SW480 (cell line): ENCODE measurements around the gene SIN3B.
"Not testable (repeated sequence)": the region's sequence is repeated elsewhere in the genome, so short reads cannot be mapped to it uniquely, and the experiment has no call there.

Experiments
- DNase-seq: peaks from one replicate; pipeline ENCODE4 v3.0.0-alpha.2; 2016; ENCODE audit warnings: low spot score

The SIN3B gene, protein sequence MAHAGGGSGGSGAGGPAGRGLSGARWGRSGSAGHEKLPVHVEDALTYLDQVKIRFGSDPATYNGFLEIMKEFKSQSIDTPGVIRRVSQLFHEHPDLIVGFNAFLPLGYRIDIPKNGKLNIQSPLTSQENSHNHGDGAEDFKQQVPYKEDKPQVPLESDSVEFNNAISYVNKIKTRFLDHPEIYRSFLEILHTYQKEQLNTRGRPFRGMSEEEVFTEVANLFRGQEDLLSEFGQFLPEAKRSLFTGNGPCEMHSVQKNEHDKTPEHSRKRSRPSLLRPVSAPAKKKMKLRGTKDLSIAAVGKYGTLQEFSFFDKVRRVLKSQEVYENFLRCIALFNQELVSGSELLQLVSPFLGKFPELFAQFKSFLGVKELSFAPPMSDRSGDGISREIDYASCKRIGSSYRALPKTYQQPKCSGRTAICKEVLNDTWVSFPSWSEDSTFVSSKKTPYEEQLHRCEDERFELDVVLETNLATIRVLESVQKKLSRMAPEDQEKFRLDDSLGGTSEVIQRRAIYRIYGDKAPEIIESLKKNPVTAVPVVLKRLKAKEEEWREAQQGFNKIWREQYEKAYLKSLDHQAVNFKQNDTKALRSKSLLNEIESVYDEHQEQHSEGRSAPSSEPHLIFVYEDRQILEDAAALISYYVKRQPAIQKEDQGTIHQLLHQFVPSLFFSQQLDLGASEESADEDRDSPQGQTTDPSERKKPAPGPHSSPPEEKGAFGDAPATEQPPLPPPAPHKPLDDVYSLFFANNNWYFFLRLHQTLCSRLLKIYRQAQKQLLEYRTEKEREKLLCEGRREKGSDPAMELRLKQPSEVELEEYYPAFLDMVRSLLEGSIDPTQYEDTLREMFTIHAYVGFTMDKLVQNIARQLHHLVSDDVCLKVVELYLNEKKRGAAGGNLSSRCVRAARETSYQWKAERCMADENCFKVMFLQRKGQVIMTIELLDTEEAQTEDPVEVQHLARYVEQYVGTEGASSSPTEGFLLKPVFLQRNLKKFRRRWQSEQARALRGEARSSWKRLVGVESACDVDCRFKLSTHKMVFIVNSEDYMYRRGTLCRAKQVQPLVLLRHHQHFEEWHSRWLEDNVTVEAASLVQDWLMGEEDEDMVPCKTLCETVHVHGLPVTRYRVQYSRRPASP

DNA sequence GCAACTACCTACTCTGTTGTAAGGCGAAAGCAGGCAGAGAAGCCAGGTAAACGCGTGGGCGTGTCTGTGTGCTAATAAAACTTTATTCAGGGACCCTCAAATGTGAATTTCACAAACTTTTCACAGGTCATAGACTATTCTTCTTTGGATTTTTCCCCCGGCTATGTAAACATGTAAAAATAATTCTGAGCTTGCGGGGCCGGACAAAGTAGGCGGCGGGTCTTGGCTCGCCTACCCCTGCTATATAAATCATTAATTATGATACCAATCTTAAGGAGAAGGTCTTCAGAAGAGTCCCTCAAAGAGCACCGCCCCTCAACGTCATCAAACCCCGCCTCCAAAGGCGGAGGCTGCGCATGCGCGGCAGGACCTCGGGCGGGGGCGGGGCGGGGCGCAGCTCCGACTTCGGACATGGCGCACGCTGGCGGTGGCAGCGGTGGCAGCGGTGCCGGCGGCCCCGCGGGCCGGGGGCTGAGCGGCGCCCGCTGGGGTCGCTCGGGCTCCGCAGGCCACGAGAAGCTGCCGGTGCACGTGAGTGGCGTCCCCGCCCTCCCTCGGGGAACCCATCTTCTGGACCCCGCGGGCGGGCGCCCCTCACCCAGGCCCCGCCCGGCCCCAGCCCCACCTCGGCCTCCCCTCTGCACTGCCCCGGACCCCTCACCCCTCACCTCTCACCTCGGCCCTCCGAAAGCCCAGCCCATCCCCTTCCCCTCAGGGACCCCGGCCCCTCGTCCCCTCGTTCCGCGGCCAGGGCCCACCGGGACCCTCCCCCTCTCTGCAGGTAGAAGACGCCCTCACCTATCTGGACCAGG lies at the start of gene SIN3B:
TSS of gene SIN3B (plus strand) at position 389 of the 812 bp plus-strand sequence. CDS start at position 412, 23 bp downstream.
- DNase-seq: peak; percentile 84

DNA sequence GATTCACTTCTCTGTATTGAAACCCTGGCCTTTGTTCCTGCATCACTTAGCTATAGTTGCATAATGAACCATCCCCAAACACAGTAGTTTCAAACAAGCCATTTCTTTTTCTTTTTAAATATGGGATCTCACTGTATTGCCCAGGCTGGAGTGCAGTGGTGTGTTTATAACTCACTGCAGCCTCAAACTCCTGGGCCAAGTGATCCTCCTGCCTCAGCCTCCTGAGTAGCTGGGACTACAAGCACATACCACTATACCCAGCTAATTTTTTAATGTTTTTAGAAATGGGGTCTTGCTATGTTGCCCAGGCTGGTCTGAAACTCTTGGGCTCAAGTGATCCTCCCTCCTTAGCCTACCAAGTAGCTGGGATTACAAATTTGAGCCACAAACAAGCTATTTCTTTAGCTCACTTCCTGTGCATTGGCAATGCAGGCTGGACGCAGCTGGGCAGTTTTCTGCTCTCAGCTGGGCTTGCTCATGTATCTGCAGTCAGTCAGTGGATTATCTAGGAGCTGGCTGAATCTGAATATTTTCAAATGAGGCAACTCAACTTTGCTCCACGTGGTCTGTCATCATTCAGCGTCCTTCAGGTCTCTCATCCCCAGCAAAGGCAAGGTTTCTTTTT lies 49.5 kb upstream of the SIN3B start:
- no peak for DNase-seq

DNA sequence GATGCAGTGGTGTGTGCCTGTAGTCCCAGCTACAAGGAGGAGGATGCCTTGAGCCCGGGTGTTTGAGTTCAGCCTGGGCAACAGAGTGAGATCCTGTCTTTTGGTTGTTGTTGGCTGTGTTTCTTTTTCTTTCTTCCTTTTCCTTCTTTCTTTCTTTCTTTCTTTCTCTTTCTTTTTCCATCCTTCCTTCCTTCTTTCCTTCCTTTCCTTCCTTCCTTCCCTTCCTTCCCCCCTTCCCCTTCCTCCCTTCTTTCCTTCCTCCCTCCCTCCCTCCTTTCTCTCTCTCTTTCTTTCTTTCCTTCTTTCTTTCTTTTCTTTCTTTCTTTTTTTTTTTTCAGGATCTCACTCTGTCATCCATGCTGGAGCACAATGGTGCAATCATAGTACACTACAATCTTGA lies 46.5 kb upstream of the SIN3B start:
- DNase-seq: no peak

DNA sequence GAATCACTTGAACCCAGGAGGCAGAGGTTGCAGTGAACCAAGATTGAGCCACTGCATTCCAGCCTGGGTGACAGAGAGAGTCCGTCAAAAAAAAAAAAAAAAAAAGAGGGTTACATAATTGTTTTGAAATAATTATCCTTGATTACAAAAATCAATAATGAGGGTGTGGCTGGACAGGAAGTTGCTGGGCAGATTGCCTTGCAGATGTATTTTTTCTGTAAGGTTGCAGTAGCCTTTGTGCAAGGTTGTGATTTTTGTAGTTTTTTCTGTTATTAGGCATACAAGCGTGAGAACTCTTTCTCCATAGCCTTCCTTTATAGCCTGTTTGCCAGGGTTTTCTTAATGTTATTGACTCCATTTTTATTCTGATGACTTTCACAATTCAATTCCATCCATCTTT lies 40.7 kb upstream of the SIN3B start:
- no peak for DNase-seq

DNA sequence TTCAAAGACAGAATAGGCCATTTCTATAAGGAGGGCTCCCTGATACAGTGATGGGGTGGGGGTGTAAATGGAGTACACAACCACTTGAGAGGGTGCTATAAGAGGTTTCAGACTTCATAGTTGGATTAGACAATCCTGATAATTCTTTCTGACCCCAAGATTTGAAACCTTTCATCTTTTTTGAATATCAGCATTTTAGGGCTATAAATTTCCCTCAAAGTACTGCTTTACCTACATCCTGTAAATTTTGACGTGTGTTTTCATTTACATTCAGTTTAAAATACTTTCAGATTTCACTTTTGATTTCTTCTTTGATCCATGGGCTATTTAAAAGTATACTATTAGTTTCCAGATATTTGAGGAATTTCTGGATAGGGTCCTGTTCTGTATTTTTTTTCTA lies 40.0 kb upstream of the SIN3B start:
- DNase-seq: no peak

DNA sequence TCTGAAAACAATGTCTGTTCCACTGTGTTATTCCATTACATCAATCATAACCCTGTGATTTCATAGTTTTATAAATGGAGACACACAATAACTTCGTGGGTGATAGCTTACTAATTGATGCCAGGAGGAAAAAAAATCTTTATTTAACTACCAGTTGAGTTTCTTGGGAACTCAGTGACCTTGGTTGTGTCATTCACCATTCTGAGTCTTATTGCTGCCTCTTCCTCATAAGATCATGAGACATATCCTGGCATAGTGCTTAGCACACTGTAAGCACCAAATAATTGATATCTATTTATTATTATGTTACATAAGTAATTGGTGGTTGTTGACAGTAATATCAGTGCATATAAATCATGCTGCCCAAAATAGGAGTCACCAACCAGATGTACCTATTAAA lies 39.1 kb upstream of the SIN3B start:
- DNase-seq: no peak

DNA sequence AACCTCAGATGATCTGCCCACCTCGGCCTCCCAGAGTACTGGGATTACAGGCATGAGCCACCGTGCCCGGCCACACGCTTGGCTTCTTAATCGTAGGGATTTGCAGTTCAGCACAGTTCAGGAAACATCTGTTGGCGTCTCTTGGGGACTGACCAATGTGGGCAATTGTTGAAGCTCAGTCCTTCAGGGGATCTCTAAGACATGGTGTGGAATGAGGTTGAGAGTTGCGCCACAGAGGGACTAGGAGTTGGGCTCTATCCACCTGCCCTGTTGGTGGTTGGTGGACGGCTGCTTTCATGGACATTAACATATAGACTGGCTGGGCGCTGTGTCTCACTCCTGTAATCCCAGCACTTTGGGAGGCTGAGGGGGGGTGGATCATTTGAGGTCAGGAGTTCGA lies 37.3 kb upstream of the SIN3B start:
- no peak for DNase-seq

DNA sequence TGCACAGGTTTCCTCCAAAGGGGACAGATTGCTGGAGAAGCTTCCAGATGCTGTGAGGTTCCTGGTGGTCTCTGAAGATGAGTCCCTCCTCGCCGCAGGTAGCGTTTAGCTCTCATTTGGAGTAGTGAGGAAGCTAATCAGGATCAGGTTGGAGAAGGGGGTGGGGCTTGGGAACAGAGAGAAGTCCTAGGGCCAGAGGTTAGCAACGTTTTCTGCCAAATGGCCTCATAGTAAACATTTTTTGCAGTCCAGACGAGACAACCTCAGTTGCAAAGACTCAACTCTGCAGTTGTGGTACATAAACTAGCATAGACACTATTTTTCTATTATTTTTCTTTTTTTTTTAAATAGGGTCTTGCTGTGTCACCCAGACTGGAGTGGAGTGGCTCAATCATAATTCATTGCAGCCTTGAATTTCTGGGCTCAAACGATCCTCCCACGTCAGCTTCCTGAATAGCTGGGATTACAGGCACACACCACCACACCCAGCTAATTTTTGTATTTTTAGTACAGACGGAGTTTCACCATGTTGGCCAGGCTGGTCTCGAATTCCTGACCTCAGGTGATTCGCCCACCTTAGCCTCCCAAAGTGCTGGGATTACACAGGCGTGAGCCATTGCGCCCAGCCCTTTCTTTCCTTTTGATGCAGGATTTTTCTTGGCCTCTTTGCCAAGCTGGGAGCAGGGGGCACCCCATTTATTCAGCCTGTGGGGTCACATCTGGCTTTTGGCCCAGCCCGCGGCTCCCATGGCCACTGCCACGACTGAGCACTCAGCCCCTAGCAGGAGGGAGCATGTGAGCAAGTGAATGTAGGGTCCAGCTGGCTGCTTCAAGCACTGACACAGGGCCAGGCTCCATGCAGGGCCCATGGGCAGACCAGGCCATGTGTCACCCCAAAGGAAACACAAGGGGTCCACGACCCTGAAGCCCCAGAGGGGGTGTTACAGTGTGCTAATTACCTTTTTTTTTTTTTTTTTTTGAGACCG lies 34.4 kb upstream of the SIN3B start:
- DNase-seq: no peak

DNA sequence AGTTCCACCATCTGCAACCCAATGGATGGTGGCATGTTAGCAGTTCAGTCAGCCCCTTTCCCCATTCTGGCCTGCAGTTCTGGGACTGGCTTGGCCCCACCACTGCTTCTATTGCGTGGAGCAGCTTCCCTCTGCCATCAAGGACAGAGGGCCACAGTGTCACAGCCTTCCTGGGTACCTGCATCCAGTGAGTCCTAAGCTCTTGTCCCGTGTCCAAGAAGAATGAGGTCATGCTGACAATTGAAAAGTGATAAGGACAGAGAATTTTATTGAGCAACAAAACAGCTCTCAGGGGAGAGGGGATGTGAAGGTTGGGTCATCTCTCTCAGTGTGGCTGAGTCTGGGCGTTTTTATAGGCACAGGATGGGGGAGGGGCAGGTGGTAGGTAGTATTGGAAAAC lies 33.5 kb upstream of the SIN3B start:
- no peak for DNase-seq

DNA sequence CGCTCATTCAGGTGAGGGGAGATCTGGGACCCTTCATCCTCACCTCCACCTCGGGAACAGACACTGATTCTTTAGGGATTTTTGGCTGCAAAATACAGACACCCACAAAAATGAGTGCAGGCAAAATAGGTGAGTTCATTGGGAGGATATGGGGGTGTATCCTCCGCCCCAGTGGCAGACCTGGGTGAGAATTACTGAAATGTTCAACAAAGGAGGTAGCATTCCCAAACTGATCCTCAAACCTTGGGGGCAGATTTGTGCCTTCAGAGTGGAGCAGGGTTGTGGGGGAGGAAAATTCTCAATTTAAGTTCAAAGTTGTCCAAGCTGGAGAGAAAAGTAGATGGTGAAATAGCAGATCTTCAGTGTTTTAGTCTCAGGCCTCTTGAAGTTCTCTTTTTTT lies 31.3 kb upstream of the SIN3B start:
- no peak for DNase-seq

DNA sequence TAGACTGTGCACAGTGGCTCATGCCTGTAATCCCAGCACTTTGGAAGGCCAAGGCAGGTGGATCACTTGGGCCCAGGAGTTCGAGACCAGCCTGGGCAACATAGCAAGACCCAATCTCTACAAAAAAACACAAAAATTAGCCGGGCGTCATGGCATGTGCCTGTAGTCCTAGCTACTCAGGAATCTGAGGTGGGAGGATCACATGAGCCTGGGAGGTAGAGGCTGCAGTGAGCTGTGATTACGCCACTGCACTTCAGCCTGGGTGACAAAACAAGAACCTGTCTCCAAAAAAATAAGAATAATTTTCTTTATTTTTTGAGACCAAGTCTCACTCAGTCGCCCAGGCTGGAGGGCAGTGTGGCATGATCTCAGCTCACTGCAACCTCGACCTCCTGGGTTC lies 30.9 kb upstream of the SIN3B start:
- not testable (repeated sequence) for DNase-seq

DNA sequence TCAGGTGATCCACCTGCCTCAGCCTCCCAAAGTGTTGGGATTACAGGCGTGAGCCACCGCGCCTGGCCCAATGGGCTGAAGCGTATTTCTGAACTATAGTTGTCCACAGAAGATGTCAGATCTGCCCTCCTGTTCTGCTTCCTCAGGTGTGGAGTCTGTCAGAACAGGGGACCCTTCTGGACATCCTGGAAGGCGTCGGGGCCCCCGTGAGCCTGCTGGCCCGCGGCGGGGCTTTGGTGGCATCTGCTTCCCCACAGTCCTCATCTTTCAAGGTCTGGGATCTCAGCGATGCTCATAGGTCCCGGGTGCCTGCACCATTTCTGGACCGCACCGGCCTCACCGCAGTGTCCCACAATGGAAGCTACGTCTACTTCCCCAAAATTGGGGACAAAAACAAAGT lies 29.5 kb upstream of the SIN3B start:
- no peak for DNase-seq

DNA sequence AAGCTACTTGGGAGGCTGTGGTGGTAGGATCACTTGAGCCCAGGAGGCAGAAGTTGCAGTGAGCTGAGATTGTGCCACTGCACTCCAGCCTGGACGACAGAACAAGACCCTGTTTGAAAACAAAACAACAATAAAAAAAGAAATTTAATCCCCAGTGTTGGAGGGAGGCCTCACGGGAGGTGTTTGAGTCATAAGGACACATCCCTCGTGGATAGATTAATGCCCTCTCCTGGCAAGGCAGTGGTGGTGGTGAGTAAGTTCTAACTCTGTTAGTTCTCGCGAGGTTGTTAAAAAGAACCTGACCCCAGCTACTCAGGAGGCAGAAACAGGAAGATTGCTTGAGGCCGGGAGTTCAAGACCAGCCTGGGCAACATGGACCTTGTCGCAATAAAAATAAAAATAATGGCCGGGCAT lies 27.6 kb upstream of the SIN3B start:
- peak; percentile 24 for DNase-seq

DNA sequence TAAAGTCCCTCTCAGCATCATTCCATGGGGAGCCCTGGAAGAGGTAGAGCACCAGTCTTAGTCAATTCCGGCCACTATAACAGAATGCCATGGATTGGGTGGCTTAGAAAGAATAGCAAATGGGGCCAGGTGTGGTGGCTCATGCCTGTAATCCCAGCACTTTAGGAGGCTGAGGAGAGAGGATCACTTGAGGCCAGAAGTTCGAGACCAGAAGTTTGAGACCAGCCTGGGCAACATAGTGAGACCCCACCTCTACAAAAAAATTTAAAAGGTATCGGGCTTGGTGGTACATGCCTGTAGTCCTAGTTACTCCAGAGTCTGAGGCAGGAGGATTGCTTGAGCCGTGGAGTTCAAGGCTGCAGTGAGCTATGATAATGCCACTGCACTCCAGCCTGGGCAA lies 25.0 kb upstream of the SIN3B start:
- no peak for DNase-seq

DNA sequence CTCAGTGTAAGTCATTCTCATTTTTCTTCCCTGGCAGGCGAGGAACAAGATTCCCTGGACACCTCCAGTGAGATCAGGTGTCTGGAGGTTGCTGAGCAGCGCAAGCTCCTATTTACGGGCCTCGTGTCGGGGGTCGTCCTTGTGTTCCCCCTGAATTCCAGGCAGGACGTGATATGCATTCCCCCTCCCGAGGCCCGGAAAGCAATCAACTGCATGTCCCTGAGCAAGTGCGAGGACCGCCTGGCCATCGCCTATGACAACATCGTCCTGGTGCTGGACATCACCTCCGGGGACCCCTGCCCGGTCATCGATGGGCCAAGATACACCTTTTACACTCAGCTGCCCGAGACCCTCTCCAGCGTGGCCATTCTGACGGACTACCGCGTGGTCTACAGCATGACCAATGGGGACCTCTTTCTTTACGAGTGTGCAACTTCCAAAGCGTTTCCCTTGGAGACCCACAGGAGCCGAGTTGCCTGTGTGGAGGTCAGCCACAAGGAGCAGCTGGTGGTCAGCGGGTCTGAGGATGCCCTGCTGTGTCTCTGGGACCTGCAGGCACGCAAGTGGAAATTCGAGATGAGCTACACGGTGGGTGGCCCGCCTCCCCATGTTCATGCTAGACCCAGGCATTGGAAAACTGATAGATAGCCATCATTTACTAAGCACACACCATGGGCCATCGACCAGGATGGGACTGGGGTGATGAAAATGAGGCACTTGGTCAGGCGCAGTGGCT lies 21.5 kb upstream of the SIN3B start:
- DNase-seq: no peak

DNA sequence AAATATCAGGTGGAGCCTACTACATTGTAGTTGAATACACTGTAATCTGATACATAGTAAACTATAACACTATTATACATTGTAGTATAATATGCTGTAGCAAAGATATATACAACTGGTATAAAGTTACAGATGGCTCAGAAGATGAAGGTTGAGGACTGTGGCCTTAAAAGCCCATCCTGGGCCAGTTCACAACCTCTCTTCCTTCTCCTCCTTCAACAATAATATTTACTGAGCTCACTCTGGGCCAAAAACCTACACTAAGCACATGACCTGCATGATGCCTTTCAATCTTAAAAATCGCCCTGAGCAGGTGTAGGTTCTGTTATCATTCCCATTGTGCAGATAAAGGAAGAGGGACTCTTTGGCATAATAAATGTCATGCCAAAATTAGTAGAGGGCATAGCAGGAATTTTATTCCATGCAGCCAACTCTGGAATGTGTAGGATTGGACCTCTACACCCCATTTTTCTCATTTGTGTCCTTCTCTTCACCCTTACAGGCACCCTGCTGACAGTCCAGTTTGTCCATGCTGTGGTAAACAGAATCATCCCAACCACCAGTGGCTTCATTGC lies 14.6 kb upstream of the SIN3B start:
- DNase-seq: no peak

DNA sequence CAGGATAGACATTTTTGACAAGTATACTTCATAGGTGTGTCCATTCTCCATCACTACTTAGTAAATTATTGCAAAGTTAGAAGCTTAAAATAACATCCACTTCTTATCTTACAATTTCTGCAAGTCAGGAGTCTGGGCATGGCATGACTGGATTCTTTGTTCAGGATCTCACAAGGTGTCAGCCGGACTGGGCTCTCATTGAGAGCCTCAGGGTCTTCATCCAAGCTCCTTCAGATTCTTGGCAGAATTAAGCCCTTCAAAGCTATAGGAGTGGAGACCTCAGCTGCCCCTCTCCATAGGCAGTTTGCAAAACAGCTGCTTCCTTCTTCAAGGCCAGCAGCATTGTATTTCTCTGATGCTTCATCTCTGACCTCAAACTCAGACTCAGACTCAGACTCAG lies 9.1 kb upstream of the SIN3B start:
- DNase-seq: no peak

DNA sequence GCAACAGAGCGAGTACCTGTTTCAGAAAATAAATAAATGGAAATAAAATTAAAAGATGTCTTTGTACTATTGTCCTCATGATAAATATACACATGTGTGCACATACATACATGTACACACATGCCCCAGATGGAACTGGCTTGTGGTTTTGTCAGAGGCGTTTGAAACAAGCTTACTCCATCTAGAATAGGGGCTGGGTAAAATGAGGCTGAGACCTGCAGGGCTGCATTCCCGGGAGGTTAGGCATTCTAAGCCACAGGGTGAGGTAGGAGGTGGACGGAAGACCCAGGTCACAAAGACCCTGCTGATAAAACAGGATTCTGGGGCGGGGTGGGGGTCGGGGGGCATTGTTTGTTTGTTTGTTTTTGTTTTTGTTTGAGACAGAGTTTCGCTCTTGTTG lies 8.1 kb upstream of the SIN3B start:
- DNase-seq: no peak

DNA sequence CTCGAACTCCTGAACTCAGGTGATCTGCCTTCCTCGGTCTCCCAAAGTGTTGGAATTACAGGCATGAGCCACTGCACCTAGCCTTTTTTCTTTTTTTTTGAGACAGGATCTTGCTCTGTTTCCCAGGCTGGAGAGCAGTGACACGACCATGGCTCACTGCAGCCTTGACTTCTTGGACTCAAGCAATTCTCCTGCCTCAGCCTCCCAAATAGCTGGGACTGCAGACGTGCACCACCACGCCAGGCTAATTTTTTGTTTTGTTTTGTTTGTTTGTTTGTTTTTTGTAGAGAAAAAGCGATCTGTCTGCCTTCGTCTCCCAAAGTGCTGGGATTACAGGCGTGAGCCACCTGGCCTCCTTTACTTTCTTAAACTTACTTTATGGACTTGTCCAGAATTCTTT lies 6.5 kb upstream of the SIN3B start:
- no peak for DNase-seq
